Measurements from ENCODE around the gene RGS3. TPM values are rescaled to one million over a fixed set of nuclear protein-coding genes. Genes with fewer than 3 reads are reported as not detected.

RGS3 gene
- total RNA-seq, 1 experiment from 2014 or later: 39.4 TPM

- ChIA-PET RAD21 (ENCODE audit: low non-redundant PET in 1 of 2, low total read pairs in 2 of 2, uncharacterized antibody in 2 of 2, unreplicated experiment in 2 of 2) (no interaction called here), POLR2A (no interaction called here), CTCF (no interaction called here)
- Histone ChIP-seq H3K4me2 (ENCODE audit: low read length) (no peak overlapping the region), H3K27ac (ENCODE audit: low read depth, low read length) (no peak overlapping the region), H3K9me3 (ENCODE audit: control insufficient read depth in 1 of 2, insufficient read depth in 1 of 2, low read depth in 1 of 2, low read length in 2 of 2) (no peaks in the 10 kb centered on the region), H2AFZ (ENCODE audit: low read depth, low read length, poor library complexity, severe bottlenecking) (no peak overlapping the region), H3K36me3 (ENCODE audit: control insufficient read depth in 1 of 2, insufficient read depth in 2 of 2, low read length in 2 of 2) (0 out of 4 replicates have a peak, but pooled peaks cover 0 to 11% of the 10 kb centered on the region in 2 experiments), H3K27me3 (ENCODE audit: insufficient read depth, low read length) (no peaks in the 10 kb centered on the region), H3K79me2 (ENCODE audit: insufficient read depth, low read length) (peaks cover 100% of the 10 kb centered on the region), H3K4me3 (replicated peaks in 1 of 2; ENCODE audit: low read depth in 1 of 2, low read length in 2 of 2) (no peak overlapping the region), H4K20me1 (ENCODE audit: insufficient read depth) (no peaks in the 10 kb centered on the region), H3K9ac (ENCODE audit: low read length) (no peak overlapping the region), H3K9me2 (ENCODE audit: insufficient read depth) (no peaks in the 10 kb centered on the region), H3K4me1 (ENCODE audit: control insufficient read depth in 1 of 2, insufficient read depth in 2 of 2, low read length in 2 of 2) (peaks cover 12 to 21% of the 10 kb centered on the region in 2 experiments; a peak in 3 of 4 replicates)
- intact Hi-C loops (cut with micrococcal nuclease): no loop called here
- ATAC-seq (no peak), DNase-seq (ENCODE audit: low read depth, low spot score) (no peak)
- TF ChIP-seq ZNF274 (IDR thresholded peaks at IDR 0.05; ENCODE audit: low read depth, low read length) (no peak), ZBTB33 (IDR thresholded peaks at IDR 0.05; ENCODE audit: extremely low read depth, insufficient replicate concordance, low read length) (no peak), EZH2phosphoT487 (IDR thresholded peaks at IDR 0.05; ENCODE audit: borderline replicate concordance) (no peak), SRF (IDR thresholded peaks at IDR 0.05; ENCODE audit: low read depth) (no peak), MAX (IDR thresholded peaks at IDR 0.05) (no peak)
- no TSS peak for BruUV-seq (replicated peaks)
Measured at GRCh38 chr9:113468716-113469448, 5.4 kb downstream of the RGS3 start.

- BruUV-seq (replicated peaks): no TSS peak
- H4K20me1 ChIP-seq (ENCODE audit: insufficient read depth): no peaks in the 10 kb centered on the region
- ChIA-PET RAD21 (ENCODE audit: low non-redundant PET in 1 of 2, low total read pairs in 2 of 2, uncharacterized antibody in 2 of 2, unreplicated experiment in 2 of 2) (no interaction called here), POLR2A (no interaction called here), CTCF (no interaction called here)
- no peak overlapping the region for H3K27ac ChIP-seq (ENCODE audit: low read depth, low read length)
- no peak overlapping the region for H3K9ac ChIP-seq (ENCODE audit: low read length)
- DNase-seq (ENCODE audit: low read depth, low spot score) (no peak), ATAC-seq (no peak)
- intact Hi-C loops (cut with micrococcal nuclease): no loop called here
- peaks cover 98% of the 10 kb centered on the region for H3K79me2 ChIP-seq (ENCODE audit: insufficient read depth, low read length)
- no peaks in the 10 kb centered on the region for H3K9me2 ChIP-seq (ENCODE audit: insufficient read depth)
- peaks cover 0 to under 1% of the 10 kb centered on the region in 2 experiments; a peak in 1 of 4 replicates for H3K4me1 ChIP-seq (ENCODE audit: control insufficient read depth in 1 of 2, insufficient read depth in 2 of 2, low read length in 2 of 2)
- no peaks in the 10 kb centered on the region for H3K9me3 ChIP-seq (ENCODE audit: control insufficient read depth in 1 of 2, insufficient read depth in 1 of 2, low read depth in 1 of 2, low read length in 2 of 2)
- H2AFZ ChIP-seq (ENCODE audit: low read depth, low read length, poor library complexity, severe bottlenecking): no peak overlapping the region
- H3K4me2 ChIP-seq (ENCODE audit: low read length): no peak overlapping the region
- H3K36me3 ChIP-seq (ENCODE audit: control insufficient read depth in 1 of 2, insufficient read depth in 2 of 2, low read length in 2 of 2): 0 out of 4 replicates have a peak, but pooled peaks cover 0 to 11% of the 10 kb centered on the region in 2 experiments
- H3K27me3 ChIP-seq (ENCODE audit: insufficient read depth, low read length): no peaks in the 10 kb centered on the region
- no peak overlapping the region for H3K4me3 ChIP-seq (replicated peaks in 1 of 2; ENCODE audit: low read depth in 1 of 2, low read length in 2 of 2)
- TF ChIP-seq POLR2AphosphoS5 (IDR thresholded peaks at IDR 0.05; ENCODE audit: low read depth, low read length): no peak
- TF ChIP-seq REST (IDR thresholded peaks at IDR 0.05; ENCODE audit: low read depth): no peak
- no peak for TF ChIP-seq EZH2phosphoT487 (IDR thresholded peaks at IDR 0.05; ENCODE audit: borderline replicate concordance)
- TF ChIP-seq SP1 (IDR thresholded peaks at IDR 0.05; ENCODE audit: low read depth): no peak
- TF ChIP-seq EGR1 (IDR thresholded peaks at IDR 0.05; ENCODE audit: low read depth): no peak
- no peak for TF ChIP-seq CTCF (IDR thresholded peaks at IDR 0.05 in 2 of 3, conservative IDR thresholded peaks at IDR 0.05 in 1 of 3; ENCODE audit: borderline replicate concordance in 1 of 3, insufficient read depth in 1 of 3, low read depth in 2 of 3, low read length in 2 of 3)
- no peak for TF ChIP-seq POLR2A (IDR thresholded peaks at IDR 0.05; ENCODE audit: borderline replicate concordance, extremely low read depth, insufficient read depth, insufficient read length)
Measured at GRCh38 chr9:113471143-113471542, 7.6 kb downstream of the RGS3 start.
